Measurements from ENCODE around the gene GABBR2.

Gene GABBR2

GRCh38 chr9:98559561-98559960 is 149.2 kb downstream of the GABBR2 start:
- Histone ChIP-seq H2AFZ (ENCODE audit: low read length) (no peak overlapping the region), H3K9me3 (replicated peaks; ENCODE audit: insufficient read depth, low read length) (no peaks in the 10 kb centered on the region), H3K9me2 (replicated peaks; ENCODE audit: insufficient read depth, low read length) (no peaks in the 10 kb centered on the region), H3K9ac (ENCODE audit: low read length) (no peak overlapping the region), H4K20me1 (ENCODE audit: insufficient read depth, low read length) (no peaks in the 10 kb centered on the region), H3K4me2 (ENCODE audit: low read depth, low read length) (no peak overlapping the region), H3K79me2 (ENCODE audit: low read length) (no peaks in the 10 kb centered on the region), H3F3A (ENCODE audit: insufficient read depth, low read length) (no peaks in the 10 kb centered on the region), H3K36me3 (replicated peaks; ENCODE audit: insufficient read depth, low read length) (no peaks in the 10 kb centered on the region), H3K4me1 (ENCODE audit: low read length) (no peaks in the 10 kb centered on the region), H3K27me3 (replicated peaks; ENCODE audit: insufficient read depth, low read length) (no peaks in the 10 kb centered on the region), H3K4me3 (ENCODE audit: low read length) (no peak overlapping the region), H3K27ac (ENCODE audit: low read length) (no peak overlapping the region)
- no peak for DNase-seq
- TF ChIP-seq EZH2phosphoT487 (IDR thresholded peaks at IDR 0.05; ENCODE audit: low read length) (no peak), EZH2 (optimal IDR thresholded peaks at IDR 0.05; ENCODE audit: low read depth, low read length) (no peak), CTCF (IDR thresholded peaks at IDR 0.05; ENCODE audit: low read length) (no peak)

GRCh38 chr9:98558575-98558974 is 150.2 kb downstream of the GABBR2 start:
- no peak overlapping the region for H2AFZ ChIP-seq (ENCODE audit: low read length)
- no peak overlapping the region for H3K27ac ChIP-seq (ENCODE audit: low read length)
- no peaks in the 10 kb centered on the region for H3K9me2 ChIP-seq (replicated peaks; ENCODE audit: insufficient read depth, low read length)
- no peak overlapping the region for H3K9ac ChIP-seq (ENCODE audit: low read length)
- H4K20me1 ChIP-seq (ENCODE audit: insufficient read depth, low read length): no peaks in the 10 kb centered on the region
- no peak overlapping the region for H3K4me3 ChIP-seq (ENCODE audit: low read length)
- no peaks in the 10 kb centered on the region for H3K36me3 ChIP-seq (replicated peaks; ENCODE audit: insufficient read depth, low read length)
- no peaks in the 10 kb centered on the region for H3K4me1 ChIP-seq (ENCODE audit: low read length)
- H3K79me2 ChIP-seq (ENCODE audit: low read length): no peaks in the 10 kb centered on the region
- DNase-seq: no peak
- H3K4me2 ChIP-seq (ENCODE audit: low read depth, low read length): no peak overlapping the region
- TF ChIP-seq CTCF (IDR thresholded peaks at IDR 0.05; ENCODE audit: low read length) (no peak), EZH2phosphoT487 (IDR thresholded peaks at IDR 0.05; ENCODE audit: low read length) (no peak), EZH2 (optimal IDR thresholded peaks at IDR 0.05; ENCODE audit: low read depth, low read length) (no peak)
- no peaks in the 10 kb centered on the region for H3K27me3 ChIP-seq (replicated peaks; ENCODE audit: insufficient read depth, low read length)
- no peaks in the 10 kb centered on the region for H3K9me3 ChIP-seq (replicated peaks; ENCODE audit: insufficient read depth, low read length)
- H3F3A ChIP-seq (ENCODE audit: insufficient read depth, low read length): no peaks in the 10 kb centered on the region

GRCh38 chr9:98556511-98556910 is 152.2 kb downstream of the GABBR2 start:
- Histone ChIP-seq H3K4me3 (ENCODE audit: low read length) (no peak overlapping the region), H3K79me2 (ENCODE audit: low read length) (no peaks in the 10 kb centered on the region), H2AFZ (ENCODE audit: low read length) (no peak overlapping the region), H3K36me3 (replicated peaks; ENCODE audit: insufficient read depth, low read length) (no peaks in the 10 kb centered on the region), H3K4me1 (ENCODE audit: low read length) (no peaks in the 10 kb centered on the region), H3K4me2 (ENCODE audit: low read depth, low read length) (no peak overlapping the region), H4K20me1 (ENCODE audit: insufficient read depth, low read length) (no peaks in the 10 kb centered on the region), H3K9me3 (replicated peaks; ENCODE audit: insufficient read depth, low read length) (no peaks in the 10 kb centered on the region), H3K9me2 (replicated peaks; ENCODE audit: insufficient read depth, low read length) (no peaks in the 10 kb centered on the region), H3K27me3 (replicated peaks; ENCODE audit: insufficient read depth, low read length) (no peaks in the 10 kb centered on the region), H3K27ac (ENCODE audit: low read length) (no peak overlapping the region), H3F3A (ENCODE audit: insufficient read depth, low read length) (no peaks in the 10 kb centered on the region), H3K9ac (ENCODE audit: low read length) (no peak overlapping the region)
- DNase-seq: no peak
- TF ChIP-seq EZH2 (optimal IDR thresholded peaks at IDR 0.05; ENCODE audit: low read depth, low read length) (no peak), EZH2phosphoT487 (IDR thresholded peaks at IDR 0.05; ENCODE audit: low read length) (no peak), CTCF (IDR thresholded peaks at IDR 0.05; ENCODE audit: low read length) (no peak)

All from MM.1S (cell line).